Tibial nerve (tissue), 4 donors: ENCODE results near the gene DCPS. TPM values are rescaled to one million over a fixed set of nuclear protein-coding genes. Genes with fewer than 3 reads are reported as not detected.
A peak's percentile ranks its signal among the peaks of the same experiment; 100 is the strongest.

ENCODE experiments used
- DNase-seq, 2 donors: peaks; one replicate each; pipeline ENCODE4 v3.0.0-alpha.2; 2019; ENCODE audit warnings: low spot score in 2 of 2
- H3K27ac ChIP-seq, 4 donors: fragments of 200-600 bp; sonication (generic) in 3 of 4; one replicate each; pipeline ENCODE4 v1.5.1; 2017 to 2019; ENCODE audit warnings: mild to moderate bottlenecking in 1 of 4
- H3K27me3 ChIP-seq, 2 donors: fragments of 200-600 bp; sonication (generic) in 1 of 2; one replicate each; pipeline versions ENCODE4 v1.5.1 to v1.6.0; 2017 to 2019
- H3K36me3 ChIP-seq, 3 donors: fragments of 200-600 bp; sonication (generic); one replicate each; pipeline ENCODE4 v1.5.1; 2018 to 2019
- H3K4me1 ChIP-seq, 4 donors: fragments of 200-600 bp; sonication (generic) in 3 of 4; one replicate each; pipeline ENCODE4 v1.5.1; 2017 to 2019
- H3K4me3 ChIP-seq, 4 donors: fragments of 200-600 bp; sonication (generic) in 3 of 4; one replicate each; pipeline ENCODE4 v1.5.1; 2017 to 2019; ENCODE audit warnings: mild to moderate bottlenecking in 1 of 4, moderate library complexity in 1 of 4
- H3K9me3 ChIP-seq, 4 donors: fragments of 200-600 bp; sonication (generic) in 3 of 4; one replicate each; pipeline ENCODE4 v1.5.1; 2017 to 2019
- CTCF ChIP-seq, 5 experiments: fragments of 200-600 bp in 3 of 5; fragments of 450-650 bp in 2 of 5; sonication (generic) in 3 of 5; IDR thresholded peaks; one replicate each; pipeline ENCODE4 v1.5.1; 2016 to 2019; ENCODE audit warnings: antibody characterized with exemption in 5 of 5, mild to moderate bottlenecking in 3 of 5, moderate library complexity in 2 of 5
- EP300 ChIP-seq, 2 donors: sonication (generic); formaldehyde crosslinking; IDR thresholded peaks; one replicate each; pipeline ENCODE4 v1.6.1; 2017; ENCODE audit warnings: antibody characterized with exemption in 2 of 2, mild to moderate bottlenecking in 1 of 2
- POLR2A ChIP-seq, 2 donors: fragments of 450-650 bp; IDR thresholded peaks; one replicate each; pipeline ENCODE4 v1.6.1; 2017; ENCODE audit warnings: antibody characterized with exemption in 2 of 2, mild to moderate bottlenecking in 2 of 2, moderate library complexity in 2 of 2
- WGBS, 2 donors: methylation state at CpG; one replicate each; pipeline ENCODE4 v1.1.5; 2018; 5-methylcytosine and 5-hydroxymethylcytosine counted together
- total RNA-seq, 4 donors: library from RNA; depleted of rRNA; stranded (reverse); fragments of >200 nt; gene quantifications; one replicate each; pipeline ENCODE4 v1.1.0, GENCODE V29; 2016

The DCPS gene
- total RNA-seq, 4 donors from 2014 or later: 7.1 to 16.4 (median 11.9) TPM

DNA sequence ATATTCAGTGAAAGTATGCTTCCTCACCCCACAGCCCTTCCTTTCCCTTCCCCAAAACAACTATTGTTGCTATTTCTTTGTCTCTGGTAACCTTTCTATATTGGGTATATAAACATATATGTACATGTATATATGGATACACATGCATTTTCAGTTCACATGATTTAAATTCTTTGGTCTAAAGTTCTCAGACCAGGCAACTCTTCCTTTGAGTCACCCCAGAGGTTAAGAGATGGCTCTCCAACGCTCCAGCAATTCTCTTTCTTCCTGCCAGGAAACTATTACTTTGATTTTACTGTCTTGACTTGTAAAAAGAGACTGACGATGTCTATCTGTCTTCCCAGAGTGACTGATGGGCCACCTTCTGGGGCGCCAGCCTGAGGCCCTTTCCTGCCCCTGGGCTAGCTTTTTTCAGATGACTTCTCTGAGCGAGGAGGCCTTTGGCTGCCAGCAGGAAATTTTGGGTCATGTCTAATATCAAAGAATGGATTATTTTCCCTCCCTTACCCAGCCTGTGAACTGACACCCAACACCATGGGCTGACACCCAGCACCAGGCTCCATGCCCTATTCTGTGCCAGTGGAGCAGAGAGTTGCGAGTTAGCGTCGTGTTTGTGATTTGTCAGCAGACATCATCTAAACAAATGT, 37.2 kb downstream of the DCPS start:
- WGBS, 2 donors: 58 to 62% methylated on average over 7 of the region's 7 CpGs
- peaks cover 0 to 47% (median 0%) of the 10 kb centered on the region in 3 donors for H3K36me3 ChIP-seq
- H3K4me3 ChIP-seq: no peak overlapping the region
- peak overlapping the region in 2 of 4 donors; percentile 57 to 64 for H3K27ac ChIP-seq
- no peak for DNase-seq
- no peaks in the 10 kb centered on the region for H3K27me3 ChIP-seq
- H3K4me1 ChIP-seq: peaks cover 0 to 55% (median 20%) of the 10 kb centered on the region in 4 donors
- TF ChIP-seq POLR2A (IDR thresholded peaks at IDR 0.05): no peak
- no peak for TF ChIP-seq CTCF (IDR thresholded peaks at IDR 0.05)
- no peak for TF ChIP-seq EP300 (IDR thresholded peaks at IDR 0.05)
- H3K9me3 ChIP-seq: no peaks in the 10 kb centered on the region

- no peaks in the 10 kb centered on the region for H3K27me3 ChIP-seq
- WGBS, 2 donors: 58 to 77% methylated on average over 3 of the region's 3 CpGs
- no peak overlapping the region for H3K4me3 ChIP-seq
- TF ChIP-seq CTCF (IDR thresholded peaks at IDR 0.05) (no peak), EP300 (IDR thresholded peaks at IDR 0.05) (no peak), POLR2A (IDR thresholded peaks at IDR 0.05) (no peak)
- H3K36me3 ChIP-seq: peaks cover 0 to 54% (median 0%) of the 10 kb centered on the region in 3 donors
- H3K4me1 ChIP-seq: peaks cover 0 to 56% (median 20%) of the 10 kb centered on the region in 4 donors
- no peaks in the 10 kb centered on the region for H3K9me3 ChIP-seq
- DNase-seq: no peak
- peak overlapping the region in 1 of 4 donors; percentile 64 for H3K27ac ChIP-seq
These were observed 37.9 kb downstream of the DCPS start for GRCh38 chr11:126341760-126342161.

- Histone ChIP-seq H3K4me3 (no peak overlapping the region), H3K9me3 (no peaks in the 10 kb centered on the region), H3K27me3 (no peaks in the 10 kb centered on the region), H3K36me3 (peaks cover 0 to 65% (median 0%) of the 10 kb centered on the region in 3 donors), H3K4me1 (peaks cover 0 to 62% (median 20%) of the 10 kb centered on the region in 4 donors), H3K27ac (no peak overlapping the region)
- DNase-seq: no peak
- TF ChIP-seq CTCF (IDR thresholded peaks at IDR 0.05) (no peak), EP300 (IDR thresholded peaks at IDR 0.05) (no peak), POLR2A (IDR thresholded peaks at IDR 0.05) (no peak)
- 95 to 96% methylated on average over 16 of the region's 16 CpGs for WGBS, 2 donors
These were observed 39.2 kb downstream of the DCPS start for GRCh38 chr11:126343051-126343450.

- no peak overlapping the region for H3K4me3 ChIP-seq
- no peaks in the 10 kb centered on the region for H3K27me3 ChIP-seq
- H3K9me3 ChIP-seq: no peaks in the 10 kb centered on the region
- H3K4me1 ChIP-seq: peaks cover 0 to 67% (median 27%) of the 10 kb centered on the region in 4 donors
- WGBS, 2 donors: 73 to 74% methylated on average over 11 of the region's 11 CpGs
- H3K27ac ChIP-seq: peak overlapping the region in 1 of 4 donors; percentile 74
- peaks cover 0 to 60% (median 0%) of the 10 kb centered on the region in 3 donors for H3K36me3 ChIP-seq
- DNase-seq: no peak
- TF ChIP-seq EP300 (IDR thresholded peaks at IDR 0.05): no peak
These were observed 40.6 kb downstream of the DCPS start for GRCh38 chr11:126344141-126345080.

GRCh38 chr11:126345283-126345682, 41.4 kb downstream of the DCPS start:
- no peaks in the 10 kb centered on the region for H3K27me3 ChIP-seq
- no peak for DNase-seq
- H3K36me3 ChIP-seq: peaks cover 0 to 60% (median 0%) of the 10 kb centered on the region in 3 donors
- no peak overlapping the region for H3K4me3 ChIP-seq
- peaks cover 0 to 64% (median 20%) of the 10 kb centered on the region in 4 donors for H3K4me1 ChIP-seq
- H3K27ac ChIP-seq: peak overlapping the region in 3 of 4 donors; percentile 38 to 74 (median 62)
- TF ChIP-seq POLR2A (IDR thresholded peaks at IDR 0.05) (no peak), EP300 (IDR thresholded peaks at IDR 0.05) (no peak), CTCF (IDR thresholded peaks at IDR 0.05) (no peak)
- WGBS, 2 donors: 92 to 93% methylated on average over 16 of the region's 16 CpGs
- no peaks in the 10 kb centered on the region for H3K9me3 ChIP-seq
